Measurements from ENCODE around the gene TMC3. TPM values are rescaled to one million over a fixed set of nuclear protein-coding genes. Genes with fewer than 3 reads are reported as not detected.

Gene TMC3
- total RNA-seq, 1 donor from 2014 or later, result 0.13 TPM

DNA sequence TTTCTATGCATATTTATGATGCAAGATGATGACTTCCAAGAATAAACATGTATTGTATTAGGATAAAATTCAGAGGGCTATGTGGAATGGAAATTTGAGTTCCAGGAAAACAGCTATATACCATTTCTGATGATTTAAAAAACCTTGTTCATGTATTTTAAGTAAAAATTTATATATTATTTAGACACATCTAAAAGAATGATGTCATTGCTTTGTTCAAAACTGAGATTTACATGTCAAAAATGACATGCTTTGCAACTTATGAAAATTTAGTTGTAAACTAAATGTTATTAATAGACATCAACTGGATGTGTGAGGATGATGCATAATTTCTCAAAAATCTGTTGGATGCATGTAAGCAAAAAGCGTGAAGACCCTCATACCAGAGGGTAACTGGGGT lies 52.3 kb downstream of the TMC3 start:
- Mint-ChIP-seq H3K4me3 (no peak overlapping the region), H3K27ac (no peak overlapping the region), H3K9me3 (no peaks in the 10 kb centered on the region), H3K4me1 (peaks cover 15% of the 10 kb centered on the region), H3K36me3 (no peaks in the 10 kb centered on the region), H3K27me3 (ENCODE audit: insufficient read depth, low read depth) (peaks cover 11% of the 10 kb centered on the region)
- Histone ChIP-seq H3K9me3 (ENCODE audit: low read depth) (no peaks in the 10 kb centered on the region), H3F3A (ENCODE audit: low read depth) (no peaks in the 10 kb centered on the region), H3K4me3 (no peak overlapping the region), H3K9ac (no peak overlapping the region), H3K36me3 (no peaks in the 10 kb centered on the region), H3K27me3 (peaks cover 16% of the 10 kb centered on the region), H2AFZ (replicated peaks) (no peak overlapping the region), H3K4me2 (no peak overlapping the region), H3K79me2 (ENCODE audit: low read depth) (no peaks in the 10 kb centered on the region), H3K4me1 (no peaks in the 10 kb centered on the region), H3K27ac (no peak overlapping the region), H4K20me1 (ENCODE audit: low read depth) (no peaks in the 10 kb centered on the region)
- DNase-seq (ENCODE audit: low spot score), result no peak
- TF ChIP-seq EZH2phosphoT487 (IDR thresholded peaks at IDR 0.05) (no peak), EZH2 (IDR thresholded peaks at IDR 0.05) (no peak)
- TF ChIP-seq, protein P1, sequence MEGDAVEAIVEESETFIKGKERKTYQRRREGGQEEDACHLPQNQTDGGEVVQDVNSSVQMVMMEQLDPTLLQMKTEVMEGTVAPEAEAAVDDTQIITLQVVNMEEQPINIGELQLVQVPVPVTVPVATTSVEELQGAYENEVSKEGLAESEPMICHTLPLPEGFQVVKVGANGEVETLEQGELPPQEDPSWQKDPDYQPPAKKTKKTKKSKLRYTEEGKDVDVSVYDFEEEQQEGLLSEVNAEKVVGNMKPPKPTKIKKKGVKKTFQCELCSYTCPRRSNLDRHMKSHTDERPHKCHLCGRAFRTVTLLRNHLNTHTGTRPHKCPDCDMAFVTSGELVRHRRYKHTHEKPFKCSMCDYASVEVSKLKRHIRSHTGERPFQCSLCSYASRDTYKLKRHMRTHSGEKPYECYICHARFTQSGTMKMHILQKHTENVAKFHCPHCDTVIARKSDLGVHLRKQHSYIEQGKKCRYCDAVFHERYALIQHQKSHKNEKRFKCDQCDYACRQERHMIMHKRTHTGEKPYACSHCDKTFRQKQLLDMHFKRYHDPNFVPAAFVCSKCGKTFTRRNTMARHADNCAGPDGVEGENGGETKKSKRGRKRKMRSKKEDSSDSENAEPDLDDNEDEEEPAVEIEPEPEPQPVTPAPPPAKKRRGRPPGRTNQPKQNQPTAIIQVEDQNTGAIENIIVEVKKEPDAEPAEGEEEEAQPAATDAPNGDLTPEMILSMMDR (IDR thresholded peaks at IDR 0.05), result no peak

DNA sequence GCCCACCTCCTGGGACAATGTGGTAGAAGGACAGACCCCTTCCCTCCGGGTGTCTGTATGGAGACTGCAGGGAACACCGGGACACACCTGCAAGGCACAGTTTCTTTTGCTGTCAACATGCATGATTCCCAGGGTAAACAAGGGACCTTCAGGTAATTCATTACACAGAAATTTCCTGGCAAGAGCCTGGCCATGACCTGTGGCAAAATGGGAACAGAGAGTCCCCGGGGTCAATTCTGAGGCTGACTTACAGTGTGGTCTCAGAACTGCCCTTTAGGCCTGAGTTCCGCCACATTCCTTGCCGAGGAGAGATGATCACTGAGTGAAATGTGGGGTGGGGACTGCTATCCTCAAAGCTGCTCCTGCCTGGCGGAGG lies 56.4 kb downstream of the TMC3 start:
- Histone ChIP-seq H3K4me1 (no peaks in the 10 kb centered on the region), H4K20me1 (ENCODE audit: low read depth) (no peaks in the 10 kb centered on the region), H3K79me2 (ENCODE audit: low read depth) (no peaks in the 10 kb centered on the region), H3K4me2 (no peak overlapping the region), H3K27me3 (no peaks in the 10 kb centered on the region), H3K27ac (no peak overlapping the region), H3F3A (ENCODE audit: low read depth) (no peaks in the 10 kb centered on the region), H3K36me3 (no peaks in the 10 kb centered on the region), H2AFZ (replicated peaks) (no peak overlapping the region), H3K9ac (no peak overlapping the region), H3K4me3 (no peak overlapping the region), H3K9me3 (ENCODE audit: low read depth) (no peaks in the 10 kb centered on the region)
- Mint-ChIP-seq H3K4me3 (no peak overlapping the region), H3K36me3 (no peaks in the 10 kb centered on the region), H3K4me1 (peaks cover 5% of the 10 kb centered on the region), H3K27ac (no peak overlapping the region), H3K9me3 (no peaks in the 10 kb centered on the region), H3K27me3 (ENCODE audit: insufficient read depth, low read depth) (peaks cover 7% of the 10 kb centered on the region)
- DNase-seq (ENCODE audit: low spot score), result no peak
- TF ChIP-seq, protein P1 (IDR thresholded peaks at IDR 0.05), result no peak
- TF ChIP-seq EZH2 (IDR thresholded peaks at IDR 0.05), result no peak

DNA sequence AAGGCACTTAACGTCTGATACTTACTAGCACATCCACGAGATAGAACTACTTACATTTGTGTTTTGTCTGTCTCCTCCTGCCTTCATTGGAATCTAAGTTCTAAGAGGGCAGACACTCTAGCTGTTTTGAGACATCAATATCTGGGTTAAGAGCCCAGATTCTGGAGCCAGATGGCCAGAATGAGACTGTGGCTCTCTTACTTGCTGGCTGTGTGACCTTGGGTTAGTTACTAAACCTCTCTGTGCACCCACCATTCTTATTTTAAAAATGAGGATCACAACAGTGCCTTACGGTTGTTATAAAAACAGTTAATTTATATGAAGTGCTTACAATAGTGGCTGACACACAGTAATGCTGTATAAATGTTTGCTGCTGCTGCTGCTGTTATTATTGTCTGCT lies 57.7 kb downstream of the TMC3 start:
- no peak for DNase-seq (ENCODE audit: low spot score)
- Histone ChIP-seq H3K27ac (no peak overlapping the region), H3K9ac (no peak overlapping the region), H3K27me3 (no peaks in the 10 kb centered on the region), H3F3A (ENCODE audit: low read depth) (no peaks in the 10 kb centered on the region), H3K4me2 (no peak overlapping the region), H3K79me2 (ENCODE audit: low read depth) (no peaks in the 10 kb centered on the region), H3K4me1 (no peaks in the 10 kb centered on the region), H4K20me1 (ENCODE audit: low read depth) (no peaks in the 10 kb centered on the region), H3K36me3 (no peaks in the 10 kb centered on the region), H3K4me3 (no peak overlapping the region), H2AFZ (replicated peaks) (no peak overlapping the region), H3K9me3 (ENCODE audit: low read depth) (no peaks in the 10 kb centered on the region)
- Mint-ChIP-seq H3K4me1 (peaks cover 6% of the 10 kb centered on the region), H3K36me3 (no peaks in the 10 kb centered on the region), H3K27ac (no peak overlapping the region), H3K9me3 (no peaks in the 10 kb centered on the region), H3K4me3 (no peak overlapping the region), H3K27me3 (ENCODE audit: insufficient read depth, low read depth) (peaks cover 7% of the 10 kb centered on the region)
- no peak for TF ChIP-seq EZH2phosphoT487 (IDR thresholded peaks at IDR 0.05)
- TF ChIP-seq, protein P1 (IDR thresholded peaks at IDR 0.05), result no peak
- no peak for TF ChIP-seq EZH2 (IDR thresholded peaks at IDR 0.05)

Data from neural progenitor cell (in vitro differentiated cells).